Fibroblast of lung (primary cell): ENCODE data around the gene FXYD4. TPM values are rescaled to one million over a fixed set of nuclear protein-coding genes. Genes with fewer than 3 reads are reported as not detected.

ENCODE experiments used
- DNase-seq, 2 donors: peaks; one replicate each; pipeline versions ENCODE4 v3.0.0 to v3.0.0-alpha.2; 2010; ENCODE audit warnings: low read depth in 2 of 2
- H2AFZ ChIP-seq: 2 replicates; pipeline ENCODE4 v1.5.1; 2012; ENCODE audit warnings: low read length, control low read depth, inconsistent platforms
- H3K27ac ChIP-seq: 2 replicates; pipeline ENCODE4 v1.5.1; 2011; ENCODE audit warnings: low read length, control low read depth; ENCODE audit not compliant: insufficient read depth
- H3K27me3 ChIP-seq: 2 replicates; pipeline ENCODE4 v1.5.1; 2011; ENCODE audit warnings: mild to moderate bottlenecking, low read length; ENCODE audit not compliant: control insufficient read depth, insufficient read depth
- H3K36me3 ChIP-seq: 2 replicates; pipeline ENCODE4 v1.5.1; 2011; ENCODE audit warnings: low read length; ENCODE audit not compliant: control insufficient read depth, insufficient read depth
- H3K4me1 ChIP-seq: 2 replicates; pipeline ENCODE4 v1.5.1; 2011; ENCODE audit warnings: low read length; ENCODE audit not compliant: control insufficient read depth, insufficient read depth; ENCODE audit errors: extremely low read depth
- H3K4me2 ChIP-seq: 2 replicates; pipeline ENCODE4 v1.5.1; 2011; ENCODE audit warnings: low read length, control low read depth; ENCODE audit not compliant: insufficient read depth; ENCODE audit errors: extremely low read depth
- H3K4me3 ChIP-seq, 4 experiments: fragments of 200-600 bp in 1 of 4; sonication (generic) in 1 of 4; replicated peaks in 1 of 4; 2 replicates each; pipeline ENCODE4 v1.5.1; 2011 to 2016; ENCODE audit warnings: low read length in 4 of 4, low read depth in 3 of 4, mild to moderate bottlenecking in 3 of 4, control low read depth in 2 of 4, inconsistent platforms in 1 of 4, mixed read lengths in 1 of 4; ENCODE audit not compliant: insufficient read depth in 1 of 4; ENCODE audit errors: control extremely low read depth in 1 of 4
- H3K79me2 ChIP-seq: 2 replicates; pipeline ENCODE4 v1.5.1; 2012; ENCODE audit warnings: mild to moderate bottlenecking, low read length, inconsistent platforms; ENCODE audit not compliant: control insufficient read depth, insufficient read depth
- H3K9ac ChIP-seq: 2 replicates; pipeline ENCODE4 v1.5.1; 2011; ENCODE audit warnings: mild to moderate bottlenecking, low read length, control low read depth; ENCODE audit not compliant: insufficient read depth
- H3K9me3 ChIP-seq: 2 replicates; pipeline ENCODE4 v1.5.1; 2012; ENCODE audit warnings: low read depth, low read length; ENCODE audit not compliant: control insufficient read depth, insufficient read depth
- H4K20me1 ChIP-seq: 2 replicates; pipeline ENCODE4 v1.5.1; 2011; ENCODE audit warnings: low read length; ENCODE audit not compliant: control insufficient read depth, insufficient read depth; ENCODE audit errors: extremely low read depth
- CTCF ChIP-seq, 2 donors: IDR thresholded peaks in 1 of 2; conservative IDR thresholded peaks in 1 of 2; 1 replicate in 1 of 2; 2 replicates in 1 of 2; pipeline ENCODE4 v1.5.1; 2011 to 2012; ENCODE audit warnings: low read length in 2 of 2, control low read depth in 1 of 2, inconsistent platforms in 1 of 2, low read depth in 1 of 2, mild to moderate bottlenecking in 1 of 2
- EZH2 ChIP-seq: IDR thresholded peaks from 2 replicates; pipeline ENCODE4 v1.5.1; 2012; ENCODE audit warnings: low read length, control low read depth, mild to moderate bottlenecking; ENCODE audit errors: missing control alignments
- polyA plus RNA-seq, 2 donors: library from polyadenylated mRNA; depleted of rRNA in 1 of 2; stranded (reverse) in 1 of 2; unstranded in 1 of 2; fragments of >200 nt; gene quantifications; 2 replicates each; pipeline ENCODE4 v1.2.1, GENCODE V29; 2011 to 2012; ENCODE audit warnings: missing spikeins in 1 of 2
- total RNA-seq: library from RNA; depleted of rRNA; stranded (reverse); fragments of >200 nt; gene quantifications from 2 replicates; pipeline ENCODE4 v1.2.1, GENCODE V29; 2014

FXYD4 gene
- total and polyA plus RNA-seq, 2 donors (not counting 1 experiment from before 2014, with no cell fraction given) = not detected

- TF ChIP-seq CTCF (conservative IDR thresholded peaks at IDR 0.05 in 1 of 2, IDR thresholded peaks at IDR 0.05 in 1 of 2; ENCODE audit: low read depth in 1 of 2, low read length in 2 of 2) (no peak), EZH2 (no peak)
- peaks cover 96% of the 10 kb centered on the region for H3K79me2 ChIP-seq
Measured at GRCh38 chr10:43401627-43402026, 30.2 kb downstream of the FXYD4 start.

GRCh38 chr10:43402176-43402575 is 30.7 kb downstream of the FXYD4 start:
- no peak for DNase-seq
- Histone ChIP-seq H3K27me3 (no peaks in the 10 kb centered on the region), H3K27ac (no peak overlapping the region), H3K79me2 (peaks cover 99% of the 10 kb centered on the region), H3K4me3 (no peak overlapping the region), H3K9me3 (no peaks in the 10 kb centered on the region), H3K4me2 (peak overlapping the region; percentile 7), H3K36me3 (peaks cover 5% of the 10 kb centered on the region), H3K4me1 (peaks cover 16% of the 10 kb centered on the region), H4K20me1 (peaks cover 5% of the 10 kb centered on the region), H2AFZ (no peak overlapping the region), H3K9ac (no peak overlapping the region)
- TF ChIP-seq CTCF (conservative IDR thresholded peaks at IDR 0.05 in 1 of 2, IDR thresholded peaks at IDR 0.05 in 1 of 2; ENCODE audit: low read depth in 1 of 2, low read length in 2 of 2) (no peak), EZH2 (no peak)

More at GRCh38 chr10:43401627-43402026, 30.2 kb downstream of the FXYD4 start:
- H3K27ac ChIP-seq = peak overlapping the region; percentile 14
- DNase-seq = no peak
- H3K4me3 ChIP-seq = no peak overlapping the region
- no peak overlapping the region for H3K9ac ChIP-seq
- no peaks in the 10 kb centered on the region for H3K27me3 ChIP-seq
- no peak overlapping the region for H3K4me2 ChIP-seq
- H2AFZ ChIP-seq = no peak overlapping the region
- no peaks in the 10 kb centered on the region for H3K9me3 ChIP-seq
- peaks cover 5% of the 10 kb centered on the region for H4K20me1 ChIP-seq
- peaks cover 5% of the 10 kb centered on the region for H3K36me3 ChIP-seq
- peaks cover 16% of the 10 kb centered on the region for H3K4me1 ChIP-seq

- Histone ChIP-seq H4K20me1 (peaks cover 5% of the 10 kb centered on the region), H3K4me2 (no peak overlapping the region), H3K27ac (no peak overlapping the region), H3K4me3 (no peak overlapping the region), H2AFZ (no peak overlapping the region), H3K27me3 (no peaks in the 10 kb centered on the region), H3K4me1 (peaks cover 16% of the 10 kb centered on the region), H3K36me3 (peaks cover 5% of the 10 kb centered on the region), H3K9ac (no peak overlapping the region), H3K79me2 (peaks cover 99% of the 10 kb centered on the region), H3K9me3 (no peaks in the 10 kb centered on the region)
- TF ChIP-seq EZH2 (no peak), CTCF (conservative IDR thresholded peaks at IDR 0.05 in 1 of 2, IDR thresholded peaks at IDR 0.05 in 1 of 2; ENCODE audit: low read depth in 1 of 2, low read length in 2 of 2) (no peak)
- no peak for DNase-seq
Measured at GRCh38 chr10:43402880-43403452, 31.5 kb downstream of the FXYD4 start.
